ENCODE results near the gene GNAO1. TPM values are rescaled to one million over a fixed set of nuclear protein-coding genes. Genes with fewer than 3 reads are reported as not detected.

Gene GNAO1
- total RNA-seq, 1 donor from 2014 or later, result 1.9 TPM

- Histone ChIP-seq H3K27ac (no peak overlapping the region), H3K36me3 (no peaks in the 10 kb centered on the region), H3K9me3 (ENCODE audit: low read depth) (no peaks in the 10 kb centered on the region), H3K9ac (no peak overlapping the region), H3K4me3 (no peak overlapping the region), H3K79me2 (ENCODE audit: low read depth) (peaks cover 4% of the 10 kb centered on the region), H3K27me3 (peaks cover under 1% of the 10 kb centered on the region), H3K4me2 (no peak overlapping the region), H2AFZ (replicated peaks) (no peak overlapping the region), H4K20me1 (ENCODE audit: low read depth) (peaks cover 20% of the 10 kb centered on the region), H3K4me1 (peaks cover 11% of the 10 kb centered on the region), H3F3A (ENCODE audit: low read depth) (no peaks in the 10 kb centered on the region)
- Mint-ChIP-seq H3K4me3 (no peak overlapping the region), H3K36me3 (no peaks in the 10 kb centered on the region), H3K27me3 (ENCODE audit: insufficient read depth, low read depth) (peaks cover 7% of the 10 kb centered on the region), H3K9me3 (no peaks in the 10 kb centered on the region), H3K4me1 (peaks cover 9% of the 10 kb centered on the region), H3K27ac (no peak overlapping the region)
- TF ChIP-seq CTCF (IDR thresholded peaks at IDR 0.05) (no peak), EZH2 (IDR thresholded peaks at IDR 0.05) (no peak), EZH2phosphoT487 (IDR thresholded peaks at IDR 0.05) (no peak)
- DNase-seq (ENCODE audit: low spot score), result no peak
Measured at GRCh38 chr16:56199164-56199563, 7.9 kb downstream of the GNAO1 start.

DNA sequence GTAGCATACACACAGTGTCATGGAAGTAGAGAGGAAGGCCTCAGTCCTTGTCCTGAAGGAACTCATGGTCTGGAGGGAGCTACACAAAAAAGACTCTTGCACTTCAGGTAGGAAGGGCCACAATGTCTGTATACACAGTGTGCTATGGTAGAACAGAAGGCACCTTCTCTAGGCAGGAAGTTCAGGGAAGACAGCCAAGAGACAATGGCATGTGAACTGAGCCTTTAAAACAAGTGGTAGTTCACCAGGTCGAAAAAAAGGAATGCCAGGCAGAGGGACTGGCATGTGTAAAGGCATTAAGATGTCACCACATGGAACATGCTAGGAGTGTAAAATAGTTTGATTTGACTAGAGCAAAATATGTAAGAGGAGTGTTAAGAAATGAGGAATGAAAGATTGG, 9.7 kb downstream of the GNAO1 start:
- no peaks in the 10 kb centered on the region for H3K27me3 ChIP-seq
- no peak overlapping the region for H3K27ac ChIP-seq
- H3K9me3 ChIP-seq (ENCODE audit: low read depth), result no peaks in the 10 kb centered on the region
- H4K20me1 ChIP-seq (ENCODE audit: low read depth), result peaks cover 7% of the 10 kb centered on the region
- Mint-ChIP-seq H3K27me3 (ENCODE audit: insufficient read depth, low read depth) (peaks cover 10% of the 10 kb centered on the region), H3K9me3 (no peaks in the 10 kb centered on the region), H3K36me3 (no peaks in the 10 kb centered on the region), H3K27ac (no peak overlapping the region), H3K4me1 (peaks cover 5% of the 10 kb centered on the region), H3K4me3 (no peak overlapping the region)
- H3K4me2 ChIP-seq, result no peak overlapping the region
- no peak overlapping the region for H2AFZ ChIP-seq (replicated peaks)
- no peak overlapping the region for H3K4me3 ChIP-seq
- no peaks in the 10 kb centered on the region for H3K36me3 ChIP-seq
- no peaks in the 10 kb centered on the region for H3F3A ChIP-seq (ENCODE audit: low read depth)
- peaks cover 7% of the 10 kb centered on the region for H3K4me1 ChIP-seq
- peaks cover 4% of the 10 kb centered on the region for H3K79me2 ChIP-seq (ENCODE audit: low read depth)
- no peak for DNase-seq (ENCODE audit: low spot score)
- no peak for TF ChIP-seq CTCF (IDR thresholded peaks at IDR 0.05)
- TF ChIP-seq EZH2phosphoT487 (IDR thresholded peaks at IDR 0.05), result no peak
- TF ChIP-seq EZH2 (IDR thresholded peaks at IDR 0.05), result no peak
- H3K9ac ChIP-seq, result no peak overlapping the region

DNA sequence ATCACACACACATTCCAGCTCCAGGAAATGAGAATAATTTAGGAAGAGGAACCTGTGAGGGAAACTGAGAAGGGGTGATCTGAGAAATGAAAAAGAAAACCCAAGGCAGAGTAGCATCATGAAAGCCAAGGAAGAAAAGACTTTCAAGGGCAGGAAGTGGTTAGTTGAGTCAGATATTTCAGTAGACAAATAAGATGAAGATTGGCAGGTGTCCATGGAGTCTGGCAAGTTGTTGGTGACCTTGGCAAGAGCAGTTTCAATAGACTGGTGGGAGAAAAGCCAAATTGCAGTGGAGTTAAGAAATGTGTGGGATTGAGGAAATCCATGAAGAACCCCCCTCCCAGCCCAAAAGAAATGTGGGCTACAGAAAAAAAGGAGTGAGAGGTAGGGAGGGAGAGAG, 10.7 kb downstream of the GNAO1 start:
- Mint-ChIP-seq H3K4me3 (no peak overlapping the region), H3K4me1 (peaks cover 5% of the 10 kb centered on the region), H3K36me3 (no peaks in the 10 kb centered on the region), H3K27me3 (ENCODE audit: insufficient read depth, low read depth) (peaks cover 10% of the 10 kb centered on the region), H3K9me3 (no peaks in the 10 kb centered on the region), H3K27ac (no peak overlapping the region)
- no peak overlapping the region for H3K27ac ChIP-seq
- no peaks in the 10 kb centered on the region for H3K27me3 ChIP-seq
- TF ChIP-seq EZH2phosphoT487 (IDR thresholded peaks at IDR 0.05) (no peak), CTCF (IDR thresholded peaks at IDR 0.05) (no peak), EZH2 (IDR thresholded peaks at IDR 0.05) (no peak)
- peaks cover 3% of the 10 kb centered on the region for H3K4me1 ChIP-seq
- no peak overlapping the region for H3K9ac ChIP-seq
- no peaks in the 10 kb centered on the region for H3K9me3 ChIP-seq (ENCODE audit: low read depth)
- peaks cover 4% of the 10 kb centered on the region for H3K79me2 ChIP-seq (ENCODE audit: low read depth)
- no peak overlapping the region for H2AFZ ChIP-seq (replicated peaks)
- no peaks in the 10 kb centered on the region for H3F3A ChIP-seq (ENCODE audit: low read depth)
- H4K20me1 ChIP-seq (ENCODE audit: low read depth), result peaks cover 7% of the 10 kb centered on the region
- no peak for DNase-seq (ENCODE audit: low spot score)
- H3K36me3 ChIP-seq, result no peaks in the 10 kb centered on the region
- H3K4me3 ChIP-seq, result no peak overlapping the region
- no peak overlapping the region for H3K4me2 ChIP-seq

Measured in neural progenitor cell (in vitro differentiated cells).